Measurements from ENCODE around the gene KIF1A.

GRCh38 chr2:240734756-240735155 is 85.3 kb downstream of the KIF1A start:
- no peak for TF ChIP-seq POLR2AphosphoS5 (IDR thresholded peaks at IDR 0.05; ENCODE audit: low read depth)
- TF ChIP-seq CTCF (IDR thresholded peaks at IDR 0.05; ENCODE audit: insufficient read depth, low read length): no peak

Data from HL-60 (cell line).